GM19025 (cell line): ENCODE data around the gene PHLDA1.

ENCODE experiments used
- ATAC-seq: cut with Tn5 transposase; IDR thresholded peaks from one replicate; pipeline ENCODE4 v1.9.1; 2021; ENCODE audit warnings: mild to moderate bottlenecking, low read depth, moderate library complexity; ENCODE audit not compliant: unreplicated experiment

Gene PHLDA1

DNA sequence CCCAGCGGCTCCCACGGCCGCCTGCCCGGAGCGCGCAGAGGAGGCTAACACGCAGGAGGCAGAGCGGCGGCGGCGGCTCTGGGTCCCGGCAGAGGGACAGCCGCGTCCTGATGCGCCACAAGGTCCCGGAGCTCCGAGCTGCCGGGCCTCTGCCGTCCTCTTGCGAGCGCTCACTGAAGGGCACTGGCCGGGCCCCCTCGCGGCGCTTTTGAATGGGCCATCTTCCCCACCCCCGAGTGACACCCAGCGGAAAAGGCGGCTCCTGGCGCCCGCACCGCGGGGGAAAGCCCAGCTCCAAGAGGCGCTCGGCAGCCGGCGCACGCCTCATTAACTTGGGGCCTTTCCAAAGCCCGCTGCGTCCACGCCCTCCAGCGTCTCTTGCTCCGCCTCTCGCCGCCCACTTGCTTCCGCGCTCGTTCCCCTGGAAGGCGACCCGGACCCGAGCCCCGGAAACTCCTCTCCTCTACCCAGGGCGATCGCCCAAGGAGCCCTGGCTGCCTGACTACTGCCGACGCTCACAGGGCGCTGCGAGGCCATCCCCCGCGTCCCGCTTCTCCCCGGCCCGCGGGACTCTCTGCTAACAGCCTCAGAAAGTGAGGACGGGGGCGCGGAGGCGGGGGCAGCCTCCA lies at the start of gene PHLDA1:
Gene PHLDA1, minus strand, starts transcription at position 363 of the 629 bp plus-strand sequence.
- peak; percentile 81 for ATAC-seq

DNA sequence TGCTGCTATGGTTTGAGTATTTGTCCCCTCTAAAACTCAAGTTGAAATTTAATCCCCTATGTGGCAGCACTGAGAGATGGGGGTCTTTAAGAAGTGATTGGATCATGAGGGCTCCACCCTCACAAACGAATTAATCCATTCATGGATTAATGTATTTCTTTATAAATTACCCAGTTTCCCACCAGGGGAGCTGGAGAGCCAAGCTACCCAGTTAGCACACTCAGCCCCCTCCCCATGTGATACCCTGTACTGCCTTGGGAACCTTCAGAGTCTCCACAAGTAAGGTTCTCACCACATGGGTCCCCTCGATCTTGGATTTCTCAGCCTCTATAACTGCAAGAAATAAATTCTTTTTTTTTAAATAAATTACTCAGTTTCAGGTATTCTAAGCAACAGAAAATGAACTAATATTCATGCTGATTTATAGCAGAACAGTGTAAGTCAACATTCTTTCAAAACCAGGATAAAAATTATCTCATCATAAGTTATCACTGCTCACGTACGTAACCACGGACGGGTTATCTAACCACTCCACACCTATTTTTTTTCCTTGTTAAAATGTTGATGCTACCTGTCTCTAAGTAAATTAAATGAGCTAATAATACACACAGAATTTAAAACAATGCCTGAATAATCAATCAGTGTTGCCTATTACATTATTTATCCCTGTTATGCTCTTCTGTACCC lies 49.3 kb upstream of the PHLDA1 start:
- no peak for ATAC-seq

GRCh38 chr12:76080017-76080728 lies 48.6 kb upstream of the PHLDA1 start:
- ATAC-seq, result no peak

GRCh38 chr12:76078748-76079147 lies 47.2 kb upstream of the PHLDA1 start:
- ATAC-seq, result no peak

DNA sequence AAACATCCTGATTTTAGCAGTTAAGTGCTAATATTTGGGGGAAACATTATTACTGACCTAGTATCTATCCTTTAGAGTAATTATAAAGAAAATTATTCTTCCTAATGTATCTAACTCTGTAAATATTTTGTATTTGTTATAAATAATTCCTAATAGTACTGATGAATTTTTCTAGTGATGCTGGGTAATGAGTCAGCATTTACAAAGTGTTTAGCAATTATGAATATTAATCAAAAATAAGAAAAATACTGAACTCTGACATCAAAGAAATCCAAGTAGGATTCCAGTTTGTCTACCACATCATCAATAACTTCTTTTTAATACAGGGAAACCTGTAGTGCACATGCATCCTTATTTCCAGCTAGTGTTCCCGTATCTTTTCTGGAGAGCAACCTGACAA lies 43.9 kb upstream of the PHLDA1 start:
- no peak for ATAC-seq

DNA sequence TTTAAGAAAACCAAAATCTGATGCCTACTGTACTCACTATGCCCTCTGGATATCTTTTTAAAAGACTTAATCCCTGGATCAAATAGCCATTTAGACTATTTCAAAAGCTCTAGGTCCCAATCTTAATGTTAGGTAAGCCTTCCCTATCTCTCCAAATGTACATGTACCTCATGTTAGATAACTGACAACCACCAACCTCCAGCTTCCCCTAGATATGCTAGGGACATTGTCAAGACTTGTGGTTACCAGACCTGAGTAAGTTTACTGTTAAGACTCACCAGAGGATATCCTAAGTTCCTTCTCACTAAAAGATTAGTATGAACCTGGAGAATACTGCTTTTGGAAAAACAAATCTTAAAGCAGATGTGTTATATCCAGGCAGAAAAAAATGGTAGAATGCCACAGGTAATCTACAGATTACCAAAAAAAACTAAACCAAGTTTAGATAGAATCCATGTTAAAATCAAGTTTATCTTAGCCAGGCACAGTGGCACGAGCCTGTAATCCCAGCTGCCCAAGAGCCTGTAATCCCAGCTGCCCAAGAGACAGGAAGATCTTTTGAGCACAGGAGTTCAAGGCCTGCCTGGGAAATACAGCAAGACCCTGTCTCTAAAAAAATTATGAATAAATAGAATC lies 43.2 kb upstream of the PHLDA1 start:
- no peak for ATAC-seq

DNA sequence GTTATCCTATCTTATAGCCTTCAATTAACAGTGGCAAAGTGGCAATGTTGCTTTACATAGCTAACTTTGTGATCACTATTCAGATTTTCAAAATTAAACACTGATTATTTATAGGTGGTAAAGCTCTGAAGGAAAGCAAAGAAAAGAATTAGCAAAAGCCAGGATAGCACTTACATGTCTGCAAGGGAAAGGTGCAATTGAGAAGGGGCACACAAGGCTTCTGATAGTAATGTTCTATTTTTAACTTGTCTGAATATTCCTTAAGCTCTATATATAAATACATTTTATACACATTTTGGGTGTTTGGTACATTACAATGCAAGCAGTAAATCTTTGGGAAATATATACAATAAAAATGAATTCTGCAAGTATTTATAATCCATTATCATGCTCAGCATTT lies 42.0 kb upstream of the PHLDA1 start:
- ATAC-seq, result no peak

DNA sequence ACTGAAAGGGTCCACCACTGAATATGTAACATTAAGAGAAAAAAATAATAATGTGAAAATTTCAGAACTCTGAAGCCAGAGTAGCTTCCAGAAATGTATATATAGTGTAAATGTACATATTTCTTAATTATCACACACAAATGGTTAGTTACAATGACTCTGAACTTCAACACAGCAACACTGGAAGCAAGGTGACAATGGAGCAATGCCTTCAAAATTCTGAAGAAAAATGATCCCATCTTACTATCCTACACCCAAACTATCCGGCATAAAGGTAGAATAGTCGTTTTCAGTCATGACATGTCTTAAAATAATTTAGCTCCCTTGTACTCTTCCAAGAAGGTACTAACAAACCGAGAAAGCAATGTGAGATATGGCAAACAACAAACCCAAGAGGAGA lies 41.0 kb upstream of the PHLDA1 start:
- ATAC-seq, result no peak

- no peak for ATAC-seq
Observed at GRCh38 chr12:76069339-76069738, 37.8 kb upstream of the PHLDA1 start.

DNA sequence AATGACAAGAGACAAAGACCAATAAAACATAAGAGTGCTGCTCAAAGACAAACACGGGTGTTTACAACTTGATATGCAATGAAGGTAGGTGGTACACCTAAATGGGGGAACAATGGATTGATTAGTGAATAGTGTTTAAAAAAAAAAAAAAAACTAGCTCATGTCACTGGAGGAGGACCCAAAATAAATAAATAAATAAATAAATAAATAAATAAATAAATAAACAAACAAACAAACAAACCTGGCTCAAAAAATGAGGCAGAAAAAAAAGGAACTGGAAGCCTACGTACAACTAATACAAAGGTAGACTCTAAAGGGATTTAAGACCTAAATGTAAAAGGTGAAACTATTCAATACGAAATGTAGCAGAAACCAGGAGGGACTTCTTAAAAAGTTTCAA lies 34.3 kb upstream of the PHLDA1 start:
- ATAC-seq, result no peak

DNA sequence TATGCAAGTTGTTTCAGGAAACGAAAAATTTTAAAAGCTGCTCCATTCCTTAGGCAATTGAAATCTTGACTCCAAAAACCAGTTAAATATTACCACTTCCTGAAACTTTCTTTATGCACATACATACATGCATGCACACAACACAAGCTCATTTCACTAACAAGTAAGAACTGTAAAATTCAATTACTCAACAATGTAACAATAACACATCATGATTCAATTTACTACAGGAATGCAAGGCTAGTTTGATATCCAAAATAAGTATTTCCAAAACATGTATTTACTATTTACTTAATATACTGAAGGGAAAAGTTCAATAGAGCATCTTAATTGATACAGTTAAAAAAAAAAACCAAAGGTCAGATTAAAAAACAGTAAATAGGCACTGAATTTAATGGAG lies 33.3 kb upstream of the PHLDA1 start:
- ATAC-seq, result no peak

- ATAC-seq, result no peak
Observed at GRCh38 chr12:76060111-76060510, 28.5 kb upstream of the PHLDA1 start.

DNA sequence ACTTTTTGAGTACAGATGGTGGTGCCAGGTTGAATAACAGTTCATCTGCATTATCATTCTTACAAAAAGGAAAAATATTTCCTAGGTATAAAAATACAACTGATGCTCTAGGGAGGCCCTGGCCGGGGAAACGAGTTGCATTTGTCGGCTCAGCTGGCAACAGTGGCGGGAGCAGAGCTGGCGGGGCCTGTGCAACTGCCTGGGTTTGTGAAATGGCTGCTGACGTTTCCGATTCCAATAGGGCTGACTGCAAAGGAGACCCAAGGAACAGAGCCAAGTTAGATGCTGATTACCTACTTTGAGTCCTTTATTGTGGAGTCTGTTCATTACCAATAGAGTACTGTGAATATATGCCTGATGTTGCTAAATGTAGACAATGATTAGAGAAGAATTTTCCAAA lies 25.8 kb upstream of the PHLDA1 start:
- no peak for ATAC-seq

DNA sequence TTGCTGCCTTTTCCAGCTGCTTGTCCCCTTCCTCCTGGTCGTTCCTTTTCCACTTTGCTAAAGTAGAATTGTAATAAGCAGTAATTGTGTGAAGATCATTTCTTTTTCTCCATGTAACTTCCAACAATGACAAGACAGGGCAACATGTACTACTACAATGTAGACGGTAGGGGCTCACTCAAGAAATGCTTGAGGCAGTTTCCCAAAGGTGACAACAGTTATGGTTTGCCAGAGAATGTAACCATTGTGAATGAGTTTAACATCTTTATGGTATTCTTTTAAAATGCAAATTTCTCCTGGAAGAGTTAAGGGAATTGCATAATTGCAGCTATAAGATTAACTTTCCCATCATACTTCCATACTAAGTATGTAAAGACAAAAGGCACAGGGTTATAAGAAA lies 23.8 kb upstream of the PHLDA1 start:
- no peak for ATAC-seq

DNA sequence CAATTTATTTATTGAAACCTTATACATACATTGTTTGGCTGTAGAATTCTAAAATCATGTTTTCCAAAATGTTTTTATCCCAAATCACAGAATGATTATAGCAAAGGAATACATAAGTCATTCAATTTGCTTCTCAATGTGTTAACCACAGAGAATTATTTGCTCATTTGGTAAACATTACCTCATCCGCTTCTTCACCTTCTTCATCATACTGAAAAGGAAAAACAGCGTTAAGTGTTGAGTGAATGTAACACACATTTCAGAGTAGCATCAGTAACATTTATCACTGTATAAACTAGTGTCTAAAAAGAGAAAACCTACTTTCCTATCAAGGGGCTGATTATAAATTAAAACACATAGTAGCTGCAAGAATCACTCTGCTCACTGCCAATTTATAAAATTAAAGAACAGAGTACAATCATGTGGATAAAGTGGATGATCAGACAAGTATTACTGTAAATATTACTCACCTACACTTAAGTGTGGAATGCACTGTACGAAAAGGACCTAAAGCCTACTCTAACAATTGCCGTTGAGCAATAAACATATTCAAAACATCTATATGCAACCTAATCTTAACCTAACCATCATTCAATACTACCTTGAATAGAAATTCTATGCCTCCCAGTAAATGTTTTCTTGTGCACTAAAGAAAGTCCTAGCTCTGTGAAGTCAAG lies 18.1 kb upstream of the PHLDA1 start:
- no peak for ATAC-seq

- no peak for ATAC-seq
Observed at GRCh38 chr12:76047742-76048141, 16.2 kb upstream of the PHLDA1 start.

- ATAC-seq, result no peak
Observed at GRCh38 chr12:76047060-76047459, 15.5 kb upstream of the PHLDA1 start.

- no peak for ATAC-seq
Observed at GRCh38 chr12:76043377-76043776, 11.8 kb upstream of the PHLDA1 start.

- no peak for ATAC-seq
Observed at GRCh38 chr12:76042147-76042546, 10.6 kb upstream of the PHLDA1 start.

- no peak for ATAC-seq
Observed at GRCh38 chr12:76041406-76041805, 9.8 kb upstream of the PHLDA1 start.

GRCh38 chr12:76040461-76040860 lies 8.9 kb upstream of the PHLDA1 start:
- no peak for ATAC-seq
